Uterus (tissue), 4 donors: ENCODE results near the gene CRB1. TPM values are rescaled to one million over a fixed set of nuclear protein-coding genes. Genes with fewer than 3 reads are reported as not detected.

Source experiments
- DNase-seq, 2 donors: peaks; one replicate each; pipeline ENCODE4 v3.0.0-alpha.2; 2019 to 2020
- H3K27ac ChIP-seq, 2 donors: fragments of 200-600 bp; sonication (generic); 1 replicate in 1 of 2; 2 replicates in 1 of 2; pipeline ENCODE4 v1.5.1; 2016 to 2018
- H3K27me3 ChIP-seq, 2 donors: fragments of 200-600 bp; sonication (generic); one replicate each; pipeline ENCODE4 v1.5.1; 2018 to 2019; ENCODE audit warnings: control low read depth in 1 of 2
- H3K36me3 ChIP-seq, 2 donors: fragments of 200-600 bp; sonication (generic); one replicate each; pipeline ENCODE4 v1.5.1; 2019; ENCODE audit warnings: control low read depth in 1 of 2
- H3K4me1 ChIP-seq, 2 donors: fragments of 200-600 bp; sonication (generic); one replicate each; pipeline ENCODE4 v1.5.1; 2018 to 2019; ENCODE audit warnings: control low read depth in 1 of 2
- H3K4me3 ChIP-seq, 2 donors: fragments of 200-600 bp; sonication (generic); 1 replicate in 1 of 2; 2 replicates in 1 of 2; pipeline ENCODE4 v1.5.1; 2018 to 2019; ENCODE audit warnings: mild to moderate bottlenecking in 1 of 2
- H3K9me3 ChIP-seq, 2 donors: fragments of 200-600 bp; sonication (generic); one replicate each; pipeline ENCODE4 v1.5.1; 2019; ENCODE audit warnings: control low read depth in 1 of 2
- CTCF ChIP-seq, 4 experiments: fragments of 200-600 bp in 2 of 4; fragments of 450-650 bp in 2 of 4; sonication (generic) in 2 of 4; IDR thresholded peaks; one replicate each; pipeline ENCODE4 v1.5.1; 2016 to 2019; ENCODE audit warnings: antibody characterized with exemption in 4 of 4, mild to moderate bottlenecking in 2 of 4, moderate library complexity in 1 of 4
- POLR2A ChIP-seq, 2 donors: fragments of 450-650 bp; IDR thresholded peaks; one replicate each; pipeline ENCODE4 v1.6.1; 2016; ENCODE audit warnings: antibody characterized with exemption in 2 of 2, mild to moderate bottlenecking in 1 of 2, moderate library complexity in 1 of 2
- intact Hi-C: fragments of 100-400 bp; cut with DNase I; formaldehyde crosslinking; loops from one replicate; pipeline ENCODE4 v1.15.1; 2023; ENCODE audit warnings: low total_unique reads
- total RNA-seq, 4 donors: library from RNA; depleted of rRNA in 3 of 4; stranded (reverse); fragments of >200 nt in 3 of 4; gene quantifications; one replicate each; pipeline versions ENCODE4 v1.1.0 to v1.2.4, GENCODE V29; 2014 to 2023
- donor health status: DM: yes; HTN: yes; CAD: no.

The CRB1 gene
- total RNA-seq, 4 donors from 2014 or later: 0.55 to 1.0 TPM; not detected in 2

- Histone ChIP-seq H3K36me3 (no peaks in the 10 kb centered on the region), H3K27me3 (no peaks in the 10 kb centered on the region), H3K4me1 (no peaks in the 10 kb centered on the region), H3K27ac (no peak overlapping the region), H3K4me3 (no peak overlapping the region), H3K9me3 (no peaks in the 10 kb centered on the region)
- DNase-seq: no peak
- TF ChIP-seq CTCF (IDR thresholded peaks at IDR 0.05) (no peak), POLR2A (IDR thresholded peaks at IDR 0.05) (no peak)
- intact Hi-C loops: no loop called here
Observed at GRCh38 chr1:197444755-197445154, 176.7 kb downstream of the CRB1 start.

GRCh38 chr1:197448121-197448779 is 180.2 kb downstream of the CRB1 start:
- no peak for TF ChIP-seq POLR2A (IDR thresholded peaks at IDR 0.05)
- TF ChIP-seq CTCF (IDR thresholded peaks at IDR 0.05): no peak
- H3K27ac ChIP-seq: no peak overlapping the region
- H3K4me3 ChIP-seq: no peak overlapping the region
- no peaks in the 10 kb centered on the region for H3K27me3 ChIP-seq
- no peaks in the 10 kb centered on the region for H3K4me1 ChIP-seq
- no peaks in the 10 kb centered on the region for H3K36me3 ChIP-seq
- no peak for DNase-seq
- intact Hi-C loops: no loop called here
- no peaks in the 10 kb centered on the region for H3K9me3 ChIP-seq

- H3K9me3 ChIP-seq: no peaks in the 10 kb centered on the region
- no peaks in the 10 kb centered on the region for H3K27me3 ChIP-seq
- no peak overlapping the region for H3K4me3 ChIP-seq
- intact Hi-C loops: no loop called here
- DNase-seq: no peak
- H3K4me1 ChIP-seq: no peaks in the 10 kb centered on the region
- H3K27ac ChIP-seq: no peak overlapping the region
- H3K36me3 ChIP-seq: no peaks in the 10 kb centered on the region
- TF ChIP-seq CTCF (IDR thresholded peaks at IDR 0.05) (no peak), POLR2A (IDR thresholded peaks at IDR 0.05) (no peak)
Observed at GRCh38 chr1:197451381-197451780, 183.3 kb downstream of the CRB1 start.

GRCh38 chr1:197453376-197454058 is 185.5 kb downstream of the CRB1 start:
- no peaks in the 10 kb centered on the region for H3K27me3 ChIP-seq
- H3K4me3 ChIP-seq: no peak overlapping the region
- intact Hi-C loops: no loop called here
- H3K27ac ChIP-seq: no peak overlapping the region
- no peak for DNase-seq
- TF ChIP-seq POLR2A (IDR thresholded peaks at IDR 0.05) (no peak), CTCF (IDR thresholded peaks at IDR 0.05) (no peak)
- H3K4me1 ChIP-seq: no peaks in the 10 kb centered on the region
- no peaks in the 10 kb centered on the region for H3K9me3 ChIP-seq
- H3K36me3 ChIP-seq: no peaks in the 10 kb centered on the region

- H3K27me3 ChIP-seq: no peaks in the 10 kb centered on the region
- no peaks in the 10 kb centered on the region for H3K36me3 ChIP-seq
- intact Hi-C loops: no loop called here
- H3K27ac ChIP-seq: no peak overlapping the region
- no peak overlapping the region for H3K4me3 ChIP-seq
- no peak for TF ChIP-seq POLR2A (IDR thresholded peaks at IDR 0.05)
- no peak for TF ChIP-seq CTCF (IDR thresholded peaks at IDR 0.05)
- H3K4me1 ChIP-seq: no peaks in the 10 kb centered on the region
- DNase-seq: no peak
- H3K9me3 ChIP-seq: no peaks in the 10 kb centered on the region
Observed at GRCh38 chr1:197462539-197462938, 194.5 kb downstream of the CRB1 start.
